Heart left ventricle (tissue), 16 donors: ENCODE measurements around the gene UNC50. TPM values are rescaled to one million over a fixed set of nuclear protein-coding genes. Genes with fewer than 3 reads are reported as not detected.
A peak's percentile ranks its signal among the peaks of the same experiment; 100 is the strongest.

ENCODE experiments used
- ATAC-seq, 4 donors: fragments of 200-7000 bp; cut with Tn5 transposase; one replicate each; pipeline ENCODE4 v1.9.1; 2020 to 2022; ENCODE audit warnings: moderate library complexity in 4 of 4, mild to moderate bottlenecking in 3 of 4, moderate number of reproducible peaks in 1 of 4
- DNase-seq, 5 donors: peaks; one replicate each; pipeline ENCODE4 v3.0.0-alpha.2; 2020
- H3K27ac ChIP-seq, 12 donors: fragments of 200-600 bp; sonication (generic) in 4 of 12; one replicate each; pipeline versions ENCODE4 v1.5.0 to v1.8.0; 2016 to 2022; ENCODE audit warnings: mild to moderate bottlenecking in 2 of 12
- H3K27me3 ChIP-seq, 9 donors: fragments of 200-600 bp; sonication (generic) in 2 of 9; one replicate each; pipeline versions ENCODE4 v1.5.1 to v1.8.0; 2016 to 2022; ENCODE audit warnings: mild to moderate bottlenecking in 3 of 9
- H3K36me3 ChIP-seq, 9 donors: fragments of 200-600 bp; sonication (generic) in 2 of 9; one replicate each; pipeline versions ENCODE4 v1.5.0 to v1.8.0; 2018 to 2022; ENCODE audit warnings: mild to moderate bottlenecking in 2 of 9
- H3K4me1 ChIP-seq, 12 donors: fragments of 200-600 bp; sonication (generic) in 4 of 12; one replicate each; pipeline versions ENCODE4 v1.5.0 to v1.8.0; 2016 to 2022; ENCODE audit warnings: mild to moderate bottlenecking in 3 of 12
- H3K4me3 ChIP-seq, 12 donors: fragments of 200-600 bp; sonication (generic) in 4 of 12; one replicate each; pipeline versions ENCODE4 v1.5.0 to v1.8.0; 2017 to 2022; ENCODE audit warnings: mild to moderate bottlenecking in 9 of 12, moderate library complexity in 4 of 12
- H3K9me3 ChIP-seq, 12 donors: fragments of 200-600 bp; sonication (generic) in 4 of 12; one replicate each; pipeline versions ENCODE4 v1.5.0 to v1.8.0; 2016 to 2022; ENCODE audit warnings: mild to moderate bottlenecking in 1 of 12
- CTCF ChIP-seq, 12 donors: fragments of 200-600 bp; sonication (generic) in 4 of 12; IDR thresholded peaks; one replicate each; pipeline versions ENCODE4 v1.5.0 to v1.8.0; 2018 to 2022; ENCODE audit warnings: antibody characterized with exemption in 12 of 12, mild to moderate bottlenecking in 5 of 12
- POLR2A ChIP-seq, 2 donors: fragments of 450-650 bp; IDR thresholded peaks; one replicate each; pipeline ENCODE4 v1.6.1; 2017; ENCODE audit warnings: antibody characterized with exemption in 2 of 2, mild to moderate bottlenecking in 2 of 2, moderate library complexity in 2 of 2
- WGBS, 4 donors: extraction: QIAGEN DNeasy Blood & Tissue Kit in 2 of 4; methylation state at CpG; one replicate each; pipeline versions ENCODE4 v1.1.5 to v1.1.7; 2013 to 2018; 5-methylcytosine and 5-hydroxymethylcytosine counted together
- intact Hi-C, 10 donors: fragments of 100-400 bp; cut with DNase I; formaldehyde crosslinking; loops; one replicate each; pipeline versions ENCODE4 v1.11.1 to v1.14.2; 2022
- polyA plus RNA-seq, 2 donors: library from polyadenylated mRNA; stranded (reverse); fragments of 200-250 nt; gene quantifications; one replicate each; pipeline ENCODE4 v1.2.3, GENCODE V29; 2013
- total RNA-seq, 9 donors: library from RNA; depleted of rRNA in 2 of 9; stranded (reverse); fragments of >200 nt in 2 of 9; fragmentation: NEBNext Ultra II Directional in 3 of 9; extraction: Animal tissue kit (Norgen Biotek cat#: 25700) in 3 of 9; gene quantifications; one replicate each; pipeline versions ENCODE4 v1.1.0 to v1.2.4, GENCODE V29; 2016 to 2023
- donor health status: ischemic (EF 13 %, LVEDD 7.1; RV severe dilation, severe dysfunction).
- donor health status: healthy with polysubstance abuse.
- donor health status: DM: no; HTN: yes; CAD: no.
- donor health status: DM: no; HTN: no; CAD: no.
- donor health status: ischemic (EF 25% LVEDD 6.9; RV normal size, moderate dysfunction).
- donor health status: ischemic (EF 25% LVEDD 5.7; RV mildly dilated, moderate dysfunction).
- donor health status: healthy.
- donor health status: DM: yes; HTN: yes; CAD: no.
- donor health status: ischemic (EF 35%, LVEDD 5.7; RV mildly dilated, moderate dysfunction).
- donor health status: nonischemic (EF 11% LVEDD 7.7; RV severe dilation, severe dysfunction).
- donor health status: DM: yes; HTN: yes; CAD: no.
- donor health status: PGD.
- donor health status: ischemic (EF 29% LVEDD 5.4; RV normal size, mild dysfunction).
- donor health status: nonischemic (EF 23%, LVEDD 6.1; RV moderate dilation, normal function).

Gene UNC50
- total and polyA plus RNA-seq, 11 donors: 22.3 to 37.0 (median 25.8) TPM

- H3K36me3 ChIP-seq: peaks cover 0 to 96% (median 83%) of the 10 kb centered on the region in 9 donors
- no peaks in the 10 kb centered on the region for H3K9me3 ChIP-seq
- H3K27me3 ChIP-seq: no peaks in the 10 kb centered on the region
- TF ChIP-seq CTCF (IDR thresholded peaks at IDR 0.05) (no peak), POLR2A (IDR thresholded peaks at IDR 0.05) (no peak)
- DNase-seq (no peak), ATAC-seq (peak in 1 of 4 donors; percentile 6)
- intact Hi-C loops: loop anchor here in 4 of 10 donors (10.0 kb wide), 1 partner anchor 156 kb away; no protein-coding TSS in a partner anchor
- no peak overlapping the region for H3K4me3 ChIP-seq
- no peak overlapping the region for H3K27ac ChIP-seq
- 81 to 91% (median 88%) methylated on average over 13 of the region's 13 CpGs for WGBS, 4 donors
- H3K4me1 ChIP-seq: peaks cover 0 to 5% (median 0%) of the 10 kb centered on the region in 12 donors
Observed at GRCh38 chr2:98571121-98571701, 37.2 kb upstream of the UNC50 start.

GRCh38 chr2:98571796-98572195 is 36.6 kb upstream of the UNC50 start:
- whole genome bisulfite sequencing, 4 donors: 94 to 98% (median 97%) methylated on average over 8 to 9 of the region's 9 CpGs

GRCh38 chr2:98572211-98572610 is 36.2 kb upstream of the UNC50 start:
- WGBS, 4 donors: 83 to 91% (median 87%) methylated on average over 5 of the region's 5 CpGs
- no peaks in the 10 kb centered on the region for H3K27me3 ChIP-seq
- no peak overlapping the region for H3K27ac ChIP-seq
- H3K36me3 ChIP-seq: peaks cover 0 to 96% (median 78%) of the 10 kb centered on the region in 9 donors
- DNase-seq (no peak), ATAC-seq (no peak)
- H3K4me1 ChIP-seq: peaks cover 0 to 8% (median 0%) of the 10 kb centered on the region in 12 donors
- no peak for TF ChIP-seq POLR2A (IDR thresholded peaks at IDR 0.05)
- no peak for TF ChIP-seq CTCF (IDR thresholded peaks at IDR 0.05)
- intact Hi-C loops: loop anchor here in 4 of 10 donors (10.0 kb wide), 1 partner anchor 157 kb away; no protein-coding TSS in a partner anchor
- H3K4me3 ChIP-seq: no peak overlapping the region
- no peaks in the 10 kb centered on the region for H3K9me3 ChIP-seq

More at GRCh38 chr2:98571796-98572195, 36.6 kb upstream of the UNC50 start:
- Histone ChIP-seq H3K4me1 (peaks cover 0 to 5% (median 0%) of the 10 kb centered on the region in 12 donors), H3K27me3 (no peaks in the 10 kb centered on the region), H3K27ac (no peak overlapping the region), H3K9me3 (no peaks in the 10 kb centered on the region), H3K4me3 (no peak overlapping the region), H3K36me3 (peaks cover 0 to 96% (median 78%) of the 10 kb centered on the region in 9 donors)
- DNase-seq (no peak), ATAC-seq (no peak)
- intact Hi-C loops: loop anchor here in 4 of 10 donors (10.0 kb wide), 1 partner anchor 157 kb away; no protein-coding TSS in a partner anchor
- no peak for TF ChIP-seq POLR2A (IDR thresholded peaks at IDR 0.05)
- TF ChIP-seq CTCF (IDR thresholded peaks at IDR 0.05): no peak

GRCh38 chr2:98572676-98573075 is 35.7 kb upstream of the UNC50 start:
- no peak overlapping the region for H3K4me3 ChIP-seq
- no peaks in the 10 kb centered on the region for H3K9me3 ChIP-seq
- ATAC-seq (no peak), DNase-seq (no peak)
- H3K36me3 ChIP-seq: peaks cover 0 to 96% (median 78%) of the 10 kb centered on the region in 9 donors
- intact Hi-C loops: loop anchor here in 4 of 10 donors (10.0 kb wide), 1 partner anchor 158 kb away; no protein-coding TSS in a partner anchor
- H3K4me1 ChIP-seq: peaks cover 0 to 13% (median 0%) of the 10 kb centered on the region in 12 donors
- 86 to 90% (median 89%) methylated on average over 15 of the region's 15 CpGs for WGBS, 4 donors
- H3K27me3 ChIP-seq: no peaks in the 10 kb centered on the region
- no peak overlapping the region for H3K27ac ChIP-seq
- TF ChIP-seq POLR2A (IDR thresholded peaks at IDR 0.05) (no peak), CTCF (IDR thresholded peaks at IDR 0.05) (no peak)
